Hematopoietic multipotent progenitor cell treated with erythropoietin and hydrocortisone succinate and interleukin-3 and kit ligand, for 6 days (in vitro differentiated cells): ENCODE measurements around the gene AMY1C.
A peak's percentile ranks its signal among the peaks of the same experiment; 100 is the strongest.
"Not testable (repeated sequence)": the region's sequence is repeated elsewhere in the genome, so short reads cannot be mapped to it uniquely, and the experiment has no call there.

Source experiments
- DNase-seq: peaks from one replicate; pipeline ENCODE4 v3.0.0-alpha.2; 2015

Gene AMY1C

GRCh38 chr1:103749598-103749997 is at the start of gene AMY1C:
TSS of gene AMY1C (plus strand) at chr1:103749898. CDS start at chr1:103750470, 572 bp downstream.
- DNase-seq = not testable (repeated sequence)

GRCh38 chr1:103700669-103701068 is 49.0 kb upstream of the AMY1C start:
- not testable (repeated sequence) for DNase-seq

- not testable (repeated sequence) for DNase-seq
Measured at GRCh38 chr1:103701256-103701655, 48.4 kb upstream of the AMY1C start.

GRCh38 chr1:103707670-103708069 is 42.0 kb upstream of the AMY1C start:
- DNase-seq = not testable (repeated sequence)

- not testable (repeated sequence) for DNase-seq
Measured at GRCh38 chr1:103710381-103710780, 39.3 kb upstream of the AMY1C start.

GRCh38 chr1:103717404-103717803 is 32.3 kb upstream of the AMY1C start:
- not testable (repeated sequence) for DNase-seq

GRCh38 chr1:103721473-103721872 is 28.2 kb upstream of the AMY1C start:
- DNase-seq = not testable (repeated sequence)

- DNase-seq = not testable (repeated sequence)
Measured at GRCh38 chr1:103735334-103735733, 14.4 kb upstream of the AMY1C start.

GRCh38 chr1:103738031-103738430 is 11.7 kb upstream of the AMY1C start:
- DNase-seq = not testable (repeated sequence)

GRCh38 chr1:103744449-103744848 is 5.2 kb upstream of the AMY1C start:
- DNase-seq = not testable (repeated sequence)

- not testable (repeated sequence) for DNase-seq
Measured at GRCh38 chr1:103745040-103745439, 4.7 kb upstream of the AMY1C start.

GRCh38 chr1:103748273-103748672 is 1.4 kb upstream of the AMY1C start:
- not testable (repeated sequence) for DNase-seq

GRCh38 chr1:103761896-103762295 is 12.2 kb downstream of the AMY1C start:
- DNase-seq = no peak

- no peak for DNase-seq
Measured at GRCh38 chr1:103779932-103780331, 30.2 kb downstream of the AMY1C start.

- DNase-seq = no peak
Measured at GRCh38 chr1:103783944-103784377, 34.3 kb downstream of the AMY1C start.

GRCh38 chr1:103788377-103788776 is 38.7 kb downstream of the AMY1C start:
- peak; percentile 15 for DNase-seq

- DNase-seq = no peak
Measured at GRCh38 chr1:103790172-103790571, 40.5 kb downstream of the AMY1C start.
